ENCODE results near the gene CYB5R3.

The CYB5R3 gene

GRCh38 chr22:42645341-42645937, 3.8 kb downstream of the CYB5R3 start:
- Histone ChIP-seq H3K27me3 (ENCODE audit: insufficient read depth, poor library complexity, severe bottlenecking) (no peaks in the 10 kb centered on the region), H3K4me3 (replicated peaks; ENCODE audit: insufficient read depth, low read length) (no peak overlapping the region), H3K27ac (replicated peaks) (no peak overlapping the region)
- no peak for DNase-seq (ENCODE audit: low read depth in 1 of 2, low spot score in 1 of 2)
- TF ChIP-seq CTCF (IDR thresholded peaks at IDR 0.05; ENCODE audit: insufficient read depth, low read length) = no peak
- TF ChIP-seq POLR2AphosphoS5 (IDR thresholded peaks at IDR 0.05; ENCODE audit: low read depth) = no peak
- no peak for TF ChIP-seq REST (IDR thresholded peaks at IDR 0.05; ENCODE audit: insufficient replicate concordance, low read depth)
- TF ChIP-seq GABPA (IDR thresholded peaks at IDR 0.05; ENCODE audit: low read depth) = no peak
- no peak for TF ChIP-seq SPI1 (IDR thresholded peaks at IDR 0.05; ENCODE audit: borderline replicate concordance, low read depth)

GRCh38 chr22:42644422-42645340, 4.5 kb downstream of the CYB5R3 start:
- Histone ChIP-seq H3K27ac (replicated peaks) (no peak overlapping the region), H3K4me3 (replicated peaks; ENCODE audit: insufficient read depth, low read length) (no peak overlapping the region), H3K27me3 (ENCODE audit: insufficient read depth, poor library complexity, severe bottlenecking) (no peaks in the 10 kb centered on the region)
- no peak for TF ChIP-seq SPI1 (IDR thresholded peaks at IDR 0.05; ENCODE audit: borderline replicate concordance, low read depth)
- no peak for TF ChIP-seq CTCF (IDR thresholded peaks at IDR 0.05; ENCODE audit: insufficient read depth, low read length)
- TF ChIP-seq GABPA (IDR thresholded peaks at IDR 0.05; ENCODE audit: low read depth) = no peak
- TF ChIP-seq REST (IDR thresholded peaks at IDR 0.05; ENCODE audit: insufficient replicate concordance, low read depth) = no peak
- TF ChIP-seq POLR2AphosphoS5 (IDR thresholded peaks at IDR 0.05; ENCODE audit: low read depth) = no peak; the same call in 1 of the 2 replicates
- DNase-seq (ENCODE audit: low read depth in 1 of 2, low spot score in 1 of 2) = peak in 1 of 2 experiments; percentile 10

GRCh38 chr22:42643634-42644421, 5.4 kb downstream of the CYB5R3 start:
- no peak for DNase-seq (ENCODE audit: low read depth in 1 of 2, low spot score in 1 of 2)
- no peaks in the 10 kb centered on the region for H3K27me3 ChIP-seq (ENCODE audit: insufficient read depth, poor library complexity, severe bottlenecking)
- TF ChIP-seq REST (IDR thresholded peaks at IDR 0.05; ENCODE audit: insufficient replicate concordance, low read depth) = no peak
- no peak for TF ChIP-seq POLR2AphosphoS5 (IDR thresholded peaks at IDR 0.05; ENCODE audit: low read depth)
- no peak for TF ChIP-seq GABPA (IDR thresholded peaks at IDR 0.05; ENCODE audit: low read depth)
- TF ChIP-seq SPI1 (IDR thresholded peaks at IDR 0.05; ENCODE audit: borderline replicate concordance, low read depth) = no peak
- TF ChIP-seq CTCF (IDR thresholded peaks at IDR 0.05; ENCODE audit: insufficient read depth, low read length) = no peak
- H3K4me3 ChIP-seq (replicated peaks; ENCODE audit: insufficient read depth, low read length) = no peak overlapping the region
- H3K27ac ChIP-seq (replicated peaks) = peak overlapping the region; percentile 74
